NB4 (cell line): ENCODE data around the gene FOXB2.
"Not testable (repeated sequence)": the region's sequence is repeated elsewhere in the genome, so short reads cannot be mapped to it uniquely, and the experiment has no call there.

Experiments used
- MYC ChIP-seq: IDR thresholded peaks from 2 replicates; pipeline ENCODE4 v1.6.1; 2011; ENCODE audit warnings: low read depth, low read length
- TF ChIP-seq, protein P1 (sequence below): IDR thresholded peaks from one replicate; pipeline ENCODE4 v1.5.1; 2012; ENCODE audit warnings: low read depth, low read length
- TF ChIP-seq, protein P2 (sequence below): IDR thresholded peaks from 2 replicates; pipeline ENCODE4 v1.6.1; 2011; ENCODE audit warnings: low read depth, low read length

DNA sequence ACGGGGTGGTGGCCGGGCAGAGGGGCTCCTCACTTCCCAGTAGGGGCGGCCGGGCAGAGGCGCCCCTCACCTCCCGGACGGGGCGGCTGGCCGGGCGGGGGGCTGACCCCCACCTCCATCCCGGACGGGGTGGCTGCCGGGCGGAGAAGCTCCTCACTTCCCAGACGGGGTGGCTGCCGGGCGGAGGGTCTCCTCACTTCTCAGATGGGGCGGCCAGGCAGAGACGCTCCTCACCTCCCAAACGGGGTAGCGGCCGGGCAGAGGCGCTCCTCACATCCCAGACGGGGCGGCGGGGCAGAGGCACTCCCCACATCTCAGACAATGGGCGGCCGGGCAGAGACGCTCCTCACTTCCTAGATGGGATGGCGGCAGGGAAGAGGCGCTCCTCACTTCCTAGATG, 41.2 kb downstream of the FOXB2 start:
- TF ChIP-seq MYC: not testable (repeated sequence)
- TF ChIP-seq, protein P1, sequence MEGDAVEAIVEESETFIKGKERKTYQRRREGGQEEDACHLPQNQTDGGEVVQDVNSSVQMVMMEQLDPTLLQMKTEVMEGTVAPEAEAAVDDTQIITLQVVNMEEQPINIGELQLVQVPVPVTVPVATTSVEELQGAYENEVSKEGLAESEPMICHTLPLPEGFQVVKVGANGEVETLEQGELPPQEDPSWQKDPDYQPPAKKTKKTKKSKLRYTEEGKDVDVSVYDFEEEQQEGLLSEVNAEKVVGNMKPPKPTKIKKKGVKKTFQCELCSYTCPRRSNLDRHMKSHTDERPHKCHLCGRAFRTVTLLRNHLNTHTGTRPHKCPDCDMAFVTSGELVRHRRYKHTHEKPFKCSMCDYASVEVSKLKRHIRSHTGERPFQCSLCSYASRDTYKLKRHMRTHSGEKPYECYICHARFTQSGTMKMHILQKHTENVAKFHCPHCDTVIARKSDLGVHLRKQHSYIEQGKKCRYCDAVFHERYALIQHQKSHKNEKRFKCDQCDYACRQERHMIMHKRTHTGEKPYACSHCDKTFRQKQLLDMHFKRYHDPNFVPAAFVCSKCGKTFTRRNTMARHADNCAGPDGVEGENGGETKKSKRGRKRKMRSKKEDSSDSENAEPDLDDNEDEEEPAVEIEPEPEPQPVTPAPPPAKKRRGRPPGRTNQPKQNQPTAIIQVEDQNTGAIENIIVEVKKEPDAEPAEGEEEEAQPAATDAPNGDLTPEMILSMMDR: not testable (repeated sequence)
- TF ChIP-seq, protein P2, sequence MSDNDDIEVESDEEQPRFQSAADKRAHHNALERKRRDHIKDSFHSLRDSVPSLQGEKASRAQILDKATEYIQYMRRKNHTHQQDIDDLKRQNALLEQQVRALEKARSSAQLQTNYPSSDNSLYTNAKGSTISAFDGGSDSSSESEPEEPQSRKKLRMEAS: not testable (repeated sequence)
